Measurements from ENCODE around the gene SUMO4.

The SUMO4 gene

GRCh38 chr6:149387779-149388512 is 12.1 kb upstream of the SUMO4 start:
- Histone ChIP-seq H3K27ac (no peak overlapping the region), H3K4me3 (no peak overlapping the region)
- TF ChIP-seq CTCF (IDR thresholded peaks at IDR 0.05): no peak
- DNase-seq (ENCODE audit: low spot score): no peak

GRCh38 chr6:149389509-149390297 is 10.4 kb upstream of the SUMO4 start:
- Histone ChIP-seq H3K27ac (no peak overlapping the region), H3K4me3 (no peak overlapping the region)
- no peak for TF ChIP-seq CTCF (IDR thresholded peaks at IDR 0.05)
- DNase-seq (ENCODE audit: low spot score): no peak

- TF ChIP-seq CTCF (IDR thresholded peaks at IDR 0.05): no peak
- no peak overlapping the region for H3K27ac ChIP-seq
- H3K4me3 ChIP-seq: no peak overlapping the region
- DNase-seq (ENCODE audit: low spot score): no peak
Measured at GRCh38 chr6:149392093-149392492, 8.0 kb upstream of the SUMO4 start.

GRCh38 chr6:149392535-149392934 is 7.5 kb upstream of the SUMO4 start:
- no peak for DNase-seq (ENCODE audit: low spot score)
- H3K27ac ChIP-seq: no peak overlapping the region
- no peak overlapping the region for H3K4me3 ChIP-seq
- no peak for TF ChIP-seq CTCF (IDR thresholded peaks at IDR 0.05)

GRCh38 chr6:149393002-149393679 is 6.9 kb upstream of the SUMO4 start:
- no peak for DNase-seq (ENCODE audit: low spot score)
- H3K4me3 ChIP-seq: no peak overlapping the region
- TF ChIP-seq CTCF (IDR thresholded peaks at IDR 0.05): no peak
- no peak overlapping the region for H3K27ac ChIP-seq

GRCh38 chr6:149395185-149395584 is 4.9 kb upstream of the SUMO4 start:
- no peak for TF ChIP-seq CTCF (IDR thresholded peaks at IDR 0.05)
- Histone ChIP-seq H3K27ac (no peak overlapping the region), H3K4me3 (no peak overlapping the region)
- DNase-seq (ENCODE audit: low spot score): no peak

Measured in coronary artery (tissue), 2 donors.